NCI-H1417 treated with DMSO at 0.1 percent for 48 hours (cell line): ENCODE data around the gene EPHB2.
"Not testable (repeated sequence)": the region's sequence is repeated elsewhere in the genome, so short reads cannot be mapped to it uniquely, and the experiment has no call there.

Experiments
- DNase-seq: peaks from one replicate; lab custom pipeline; 2025; lab: John Stamatoyannopoulos, UW

EPHB2 gene

GRCh38 chr1:22710701-22711049 is at the start of gene EPHB2:
EPHB2 (plus strand) TSS chr1:22710839; CDS start chr1:22710983, 144 bp downstream.
- no peak for DNase-seq

- DNase-seq: no peak
Measured at GRCh38 chr1:22661880-22662279, 48.8 kb upstream of the EPHB2 start.

- DNase-seq: no peak
Measured at GRCh38 chr1:22662318-22662717, 48.3 kb upstream of the EPHB2 start.

- no peak for DNase-seq
Measured at GRCh38 chr1:22662986-22663408, 47.6 kb upstream of the EPHB2 start.

- DNase-seq: no peak
Measured at GRCh38 chr1:22665752-22666151, 44.9 kb upstream of the EPHB2 start.

- DNase-seq: no peak
Measured at GRCh38 chr1:22666412-22666811, 44.2 kb upstream of the EPHB2 start.

- not testable (repeated sequence) for DNase-seq
Measured at GRCh38 chr1:22668840-22669239, 41.8 kb upstream of the EPHB2 start.

GRCh38 chr1:22670352-22670975 is 40.2 kb upstream of the EPHB2 start:
- no peak for DNase-seq

- DNase-seq: no peak
Measured at GRCh38 chr1:22671999-22672398, 38.6 kb upstream of the EPHB2 start.

GRCh38 chr1:22673486-22674409 is 36.9 kb upstream of the EPHB2 start:
- no peak for DNase-seq

- no peak for DNase-seq
Measured at GRCh38 chr1:22674410-22674749, 36.3 kb upstream of the EPHB2 start.

- not testable (repeated sequence) for DNase-seq
Measured at GRCh38 chr1:22676151-22676550, 34.5 kb upstream of the EPHB2 start.

GRCh38 chr1:22676916-22677583 is 33.6 kb upstream of the EPHB2 start:
- DNase-seq: no peak

GRCh38 chr1:22677931-22678896 is 32.4 kb upstream of the EPHB2 start:
- no peak for DNase-seq

GRCh38 chr1:22680726-22681125 is 29.9 kb upstream of the EPHB2 start:
- no peak for DNase-seq

GRCh38 chr1:22681556-22682276 is 28.9 kb upstream of the EPHB2 start:
- DNase-seq: no peak

GRCh38 chr1:22683547-22683946 is 27.1 kb upstream of the EPHB2 start:
- DNase-seq: no peak

- no peak for DNase-seq
Measured at GRCh38 chr1:22685591-22686059, 25.0 kb upstream of the EPHB2 start.

- no peak for DNase-seq
Measured at GRCh38 chr1:22687191-22687590, 23.4 kb upstream of the EPHB2 start.

- DNase-seq: no peak
Measured at GRCh38 chr1:22688466-22688865, 22.2 kb upstream of the EPHB2 start.

- no peak for DNase-seq
Measured at GRCh38 chr1:22689505-22689904, 21.1 kb upstream of the EPHB2 start.
